ENCODE measurements around the gene COQ2.
"Not testable (repeated sequence)": the region's sequence is repeated elsewhere in the genome, so short reads cannot be mapped to it uniquely, and the experiment has no call there.

The COQ2 gene

GRCh38 chr4:83241132-83241531, 43.5 kb downstream of the COQ2 start:
- no peak for DNase-seq

DNA sequence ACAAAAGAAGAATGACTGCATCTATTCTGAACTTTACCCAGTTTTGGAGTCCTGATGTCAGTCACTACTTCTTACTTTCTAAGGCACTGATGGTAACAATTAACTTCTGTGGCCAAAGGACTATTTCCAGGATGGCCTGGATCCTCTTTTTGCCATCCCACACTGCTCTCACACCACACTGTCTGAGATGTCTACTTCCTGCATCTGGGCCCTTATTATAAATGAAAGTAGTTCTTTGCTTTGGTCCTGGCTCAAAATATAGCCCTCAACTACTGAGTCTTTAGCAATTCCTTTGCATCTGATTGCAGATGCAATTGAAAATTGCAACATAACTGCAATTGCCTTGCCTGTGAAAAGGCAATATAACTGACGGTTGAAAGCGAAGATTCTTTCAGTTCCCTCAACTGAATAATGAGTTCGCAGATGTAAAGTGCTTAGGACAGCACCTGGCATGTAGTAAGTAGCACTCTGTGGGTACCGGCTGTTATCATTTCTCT, 44.2 kb downstream of the COQ2 start:
- no peak for DNase-seq

DNA sequence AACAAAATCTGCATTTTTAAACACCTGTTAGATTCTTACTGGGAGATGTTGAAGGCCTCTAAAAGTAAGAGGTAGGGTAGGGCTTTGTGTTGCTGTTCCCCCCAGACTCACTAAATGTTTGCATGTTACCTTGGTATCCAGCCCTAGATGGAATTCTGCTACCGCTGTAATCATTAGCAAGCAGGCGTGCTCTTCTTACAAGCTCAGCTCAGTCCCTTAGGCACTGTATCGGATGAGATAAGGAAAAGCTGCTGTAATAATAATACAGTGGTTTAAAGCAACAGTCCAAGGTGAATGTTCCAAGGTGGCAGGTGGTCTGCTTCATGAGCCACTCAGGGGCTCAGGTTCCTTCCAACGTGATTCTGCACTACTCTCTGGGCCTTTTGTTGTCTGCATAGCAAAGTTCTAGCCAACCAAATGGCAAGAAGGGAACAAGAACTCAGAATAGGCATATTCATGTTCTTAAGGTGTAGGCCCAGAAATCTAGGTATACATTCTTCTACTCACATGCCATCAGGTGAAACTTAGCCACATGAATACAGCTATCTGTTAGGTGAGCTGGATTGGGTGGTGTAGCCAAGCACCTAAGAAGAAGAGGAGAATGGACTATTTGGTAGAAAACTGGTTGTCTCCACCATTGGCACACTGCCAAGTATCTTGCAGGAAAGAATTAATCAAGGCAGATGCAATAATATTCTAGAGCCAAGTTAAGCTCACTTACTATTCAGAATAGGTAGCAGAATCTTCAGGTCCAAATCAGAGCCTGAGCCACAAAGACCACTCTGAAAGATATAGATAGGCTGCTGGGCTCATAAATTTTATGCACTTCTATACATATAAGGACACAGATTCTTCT, 46.0 kb downstream of the COQ2 start:
- no peak for DNase-seq

DNA sequence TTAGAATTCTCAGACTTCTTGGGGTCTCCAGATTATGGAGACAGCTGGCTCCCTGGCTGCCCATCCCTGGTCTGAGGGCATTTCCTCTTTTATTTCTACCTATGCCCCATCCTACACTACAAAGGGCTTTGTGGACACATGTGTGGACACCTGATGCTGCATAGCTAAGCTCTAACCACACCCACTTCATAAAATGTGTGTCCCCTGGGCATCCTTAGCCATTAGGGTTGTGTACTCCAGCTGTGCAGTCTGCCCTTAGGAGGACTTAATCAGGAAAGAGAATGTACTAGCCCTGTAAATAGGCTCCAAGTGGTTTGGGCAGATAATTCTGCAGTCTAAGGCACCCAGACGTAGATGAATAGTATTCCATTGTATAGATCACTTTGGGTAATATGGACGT, 47.0 kb downstream of the COQ2 start:
- no peak for DNase-seq

DNA sequence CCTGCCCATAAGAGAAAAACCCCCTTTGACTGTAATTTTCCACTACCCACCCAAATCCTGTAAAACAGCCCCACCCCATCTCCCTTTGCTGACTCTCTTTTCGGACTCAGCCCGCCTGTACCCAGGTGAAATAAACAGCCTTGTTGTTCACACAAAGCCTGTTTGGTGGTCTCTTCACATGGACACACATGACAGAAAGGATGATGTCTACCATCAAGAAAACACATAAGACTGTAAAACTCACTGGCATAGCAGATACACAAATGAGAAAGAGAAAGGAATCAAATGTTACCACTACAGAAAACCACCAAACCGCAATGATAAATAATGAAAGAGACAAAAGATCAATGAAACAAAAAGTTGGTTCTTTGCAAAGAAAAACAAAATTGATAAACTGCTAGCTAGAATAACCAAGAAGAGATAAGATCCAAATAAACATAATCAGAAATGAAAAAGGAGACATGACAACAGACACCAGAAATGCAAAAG, 48.9 kb downstream of the COQ2 start:
- DNase-seq: not testable (repeated sequence)

DNA sequence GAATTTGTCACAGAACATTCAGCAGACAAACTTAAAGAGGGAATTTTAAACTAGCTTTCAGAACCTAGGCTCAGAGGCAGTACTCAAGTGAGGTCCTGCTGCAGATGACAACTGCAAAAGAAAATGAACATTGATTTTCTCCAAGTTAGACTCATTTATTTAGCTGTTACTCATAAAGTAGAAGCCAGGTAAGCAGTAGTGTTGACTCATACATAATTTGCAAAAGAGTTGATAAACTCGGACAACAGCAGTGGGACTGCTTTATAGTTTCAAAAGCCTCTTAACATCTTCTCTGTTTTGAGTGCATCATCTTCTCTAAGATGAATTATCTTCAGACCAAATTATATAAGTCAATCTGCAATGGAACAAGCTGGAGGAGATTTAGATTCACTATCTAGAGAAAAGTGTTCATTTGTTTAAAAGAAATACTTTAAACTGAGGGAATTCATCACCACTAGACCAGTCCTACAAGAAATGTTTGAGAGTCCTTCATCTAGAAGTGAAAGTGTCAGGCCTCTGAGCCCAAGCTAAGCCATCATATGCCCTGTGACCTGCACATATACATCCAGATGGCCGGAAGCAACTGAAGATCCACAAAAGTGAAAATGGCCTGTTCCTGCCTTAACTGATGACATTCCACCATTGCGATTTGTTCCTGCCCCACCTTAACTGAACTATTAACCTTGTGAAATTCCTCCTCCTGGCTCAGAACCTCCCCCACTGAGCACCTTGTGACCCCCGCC, 49.5 kb downstream of the COQ2 start:
- no peak for DNase-seq

DNA sequence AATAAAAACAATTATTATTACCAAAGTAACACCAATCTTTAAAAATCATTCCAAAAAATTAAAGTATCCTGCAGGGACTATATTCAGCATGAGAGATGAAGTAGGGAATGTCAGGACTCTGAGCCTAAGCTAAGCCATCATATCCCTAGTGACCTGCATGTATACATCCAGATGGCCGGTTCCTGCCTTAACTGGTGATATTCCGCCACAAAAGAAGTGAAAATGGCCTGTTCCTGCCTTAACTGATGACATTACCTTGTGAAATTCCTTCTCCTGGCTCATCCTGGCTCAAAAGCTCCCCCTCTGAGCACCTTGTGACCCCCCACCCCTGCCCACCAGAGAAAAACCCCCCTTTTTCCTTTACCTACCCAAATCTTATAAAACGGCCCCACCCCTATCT, 50.2 kb downstream of the COQ2 start:
- not testable (repeated sequence) for DNase-seq

GRCh38 chr4:83232082-83232481, 52.5 kb downstream of the COQ2 start:
- DNase-seq: no peak

GRCh38 chr4:83231620-83232076, 53.0 kb downstream of the COQ2 start:
- peak; percentile 18 for DNase-seq

DNA sequence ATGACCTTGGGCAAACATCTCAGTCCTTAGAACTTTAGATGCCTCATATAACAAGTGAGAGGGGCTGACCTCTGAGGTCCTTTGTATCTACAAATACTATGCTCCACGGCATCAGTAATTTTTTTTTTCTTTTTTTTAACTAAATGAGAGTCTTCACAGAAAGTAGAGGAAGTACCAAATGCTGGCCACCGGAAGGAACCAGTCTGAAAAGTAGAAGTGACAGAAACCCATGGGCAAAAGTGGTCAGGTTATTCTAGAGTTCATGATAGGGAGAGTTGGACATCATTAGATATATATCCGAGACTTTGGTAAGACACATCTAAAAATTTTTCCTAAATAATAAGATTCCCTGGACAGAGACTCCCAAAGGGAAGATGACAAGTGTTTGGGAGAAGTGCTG, 53.7 kb downstream of the COQ2 start:
- no peak for DNase-seq

- no peak for DNase-seq
These were observed 54.8 kb downstream of the COQ2 start for GRCh38 chr4:83229791-83230190.

- DNase-seq: no peak
These were observed 56.4 kb downstream of the COQ2 start for GRCh38 chr4:83228231-83228630.

DNA sequence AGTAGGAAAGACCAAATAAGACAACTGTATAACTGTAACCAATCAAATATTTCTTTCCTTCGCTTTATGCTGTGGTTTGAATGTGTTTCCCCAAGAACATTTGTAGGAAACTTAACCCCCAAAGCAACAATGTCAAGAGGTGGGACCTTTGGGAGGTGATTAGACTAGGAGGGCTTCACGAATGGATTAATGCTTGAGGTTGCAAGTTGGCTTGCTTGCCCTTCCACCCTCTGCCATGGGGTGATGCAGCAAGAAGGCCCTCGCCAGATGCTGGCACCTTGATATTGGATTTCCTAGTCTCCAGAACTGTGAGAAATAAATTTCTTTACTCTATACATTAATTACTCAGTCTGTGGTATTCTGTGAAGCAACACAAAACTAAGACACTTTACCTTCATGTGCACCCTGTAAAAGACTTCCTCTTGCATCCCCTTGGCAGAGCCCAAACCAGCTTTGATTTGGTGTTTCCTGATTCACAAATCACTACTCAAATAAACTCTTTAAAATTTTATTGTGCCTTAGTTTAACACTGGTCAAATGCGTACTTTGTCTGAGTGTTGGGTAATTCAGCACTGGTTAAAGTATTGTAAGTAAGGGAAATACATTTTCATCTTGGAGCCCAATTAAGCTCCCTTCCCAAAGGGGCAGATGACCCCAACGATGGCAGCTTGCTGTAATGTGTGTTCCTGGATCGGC, 59.9 kb downstream of the COQ2 start:
- no peak for DNase-seq

GRCh38 chr4:83223781-83224180, 60.8 kb downstream of the COQ2 start:
- no peak for DNase-seq

DNA sequence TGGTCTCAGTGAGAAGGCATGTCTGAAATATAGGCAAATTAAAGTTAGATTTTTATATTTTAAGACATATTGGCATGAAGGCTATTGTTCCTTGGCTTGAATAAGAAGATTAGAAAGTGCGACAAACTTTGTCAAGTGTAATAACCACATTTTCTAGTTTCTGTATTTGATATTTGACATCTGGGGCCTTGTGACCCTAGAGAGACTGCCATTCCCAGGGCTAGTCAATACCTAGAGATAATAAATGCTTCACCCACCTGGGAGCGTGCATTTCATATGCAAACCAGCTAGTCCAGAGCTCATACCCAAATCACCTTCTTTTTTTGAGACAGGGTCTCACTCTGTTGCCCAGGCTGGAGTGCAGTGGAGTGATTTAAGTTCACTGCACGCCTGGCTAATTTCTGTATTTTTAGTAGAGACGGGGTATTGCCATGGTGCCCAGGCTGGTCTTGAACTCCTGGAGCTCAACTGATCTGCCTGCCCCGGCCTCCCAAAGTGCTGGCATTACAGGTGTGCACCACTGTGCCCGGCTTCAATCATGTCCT, 62.6 kb downstream of the COQ2 start:
- no peak for DNase-seq

- DNase-seq: no peak
These were observed 65.0 kb downstream of the COQ2 start for GRCh38 chr4:83219344-83220331.

GRCh38 chr4:83217721-83218522, 66.7 kb downstream of the COQ2 start:
- no peak for DNase-seq

- DNase-seq: no peak
These were observed 67.5 kb downstream of the COQ2 start for GRCh38 chr4:83216959-83217683.

GRCh38 chr4:83214079-83214478, 70.5 kb downstream of the COQ2 start:
- no peak for DNase-seq
